Gastroesophageal sphincter (tissue), 4 donors: ENCODE results near the gene ITPRIPL2. TPM values are rescaled to one million over a fixed set of nuclear protein-coding genes. Genes with fewer than 3 reads are reported as not detected.

Experiments
- ATAC-seq: fragments of 150-250 bp; one replicate; pipeline ENCODE4 v1.9.1; 2016; ENCODE audit warnings: mild to moderate bottlenecking, moderate library complexity
- H3K27ac ChIP-seq, 4 donors: fragments of 200-600 bp; sonication (generic) in 3 of 4; 1 replicate in 3 of 4; 2 replicates in 1 of 4; pipeline ENCODE4 v1.5.1; 2016 to 2019
- H3K27me3 ChIP-seq: fragments of 200-600 bp; sonication (generic); one replicate; pipeline ENCODE4 v1.5.1; 2019
- H3K36me3 ChIP-seq, 2 donors: fragments of 200-600 bp; sonication (generic); one replicate each; pipeline ENCODE4 v1.5.1; 2019; ENCODE audit warnings: control low read depth in 1 of 2
- H3K4me1 ChIP-seq, 3 donors: fragments of 200-600 bp; sonication (generic); 1 replicate in 2 of 3; 2 replicates in 1 of 3; pipeline ENCODE4 v1.5.1; 2016 to 2019; ENCODE audit warnings: control low read depth in 2 of 3
- H3K4me3 ChIP-seq, 2 donors: fragments of 200-600 bp; sonication (generic); one replicate each; pipeline ENCODE4 v1.5.1; 2019; ENCODE audit warnings: mild to moderate bottlenecking in 1 of 2, moderate library complexity in 1 of 2
- H3K9me3 ChIP-seq, 3 donors: fragments of 200-600 bp; sonication (generic); one replicate each; pipeline ENCODE4 v1.5.1; 2017 to 2019; ENCODE audit warnings: control low read depth in 2 of 3
- EP300 ChIP-seq: sonication (generic); formaldehyde crosslinking; IDR thresholded peaks from one replicate; pipeline ENCODE4 v1.6.1; 2017; ENCODE audit warnings: antibody characterized with exemption, mild to moderate bottlenecking
- POLR2A ChIP-seq, 2 donors: fragments of 450-650 bp; IDR thresholded peaks; one replicate each; pipeline ENCODE4 v1.6.1; 2017; ENCODE audit warnings: antibody characterized with exemption in 2 of 2, mild to moderate bottlenecking in 2 of 2, moderate library complexity in 1 of 2
- POLR2AphosphoS5 ChIP-seq: sonication (generic); formaldehyde crosslinking; IDR thresholded peaks from one replicate; pipeline ENCODE4 v1.6.1; 2017; ENCODE audit warnings: antibody characterized with exemption
- WGBS, 2 donors: methylation state at CpG; one replicate each; pipeline ENCODE4 v1.1.5; 2018; ENCODE audit warnings: low coverage in 1 of 2; 5-methylcytosine and 5-hydroxymethylcytosine counted together
- total RNA-seq, 4 donors: library from RNA; depleted of rRNA; stranded (reverse); fragments of >200 nt; gene quantifications; one replicate each; pipeline ENCODE4 v1.1.0, GENCODE V29; 2016
- TF ChIP-seq, protein P1 (sequence below), 4 experiments: fragments of 200-600 bp in 2 of 4; fragments of 450-650 bp in 2 of 4; sonication (generic) in 1 of 4; IDR thresholded peaks; one replicate each; pipeline ENCODE4 v1.5.1; 2017 to 2019; ENCODE audit warnings: antibody characterized with exemption in 4 of 4, mild to moderate bottlenecking in 2 of 4, moderate library complexity in 2 of 4

Gene ITPRIPL2
- total RNA-seq, 4 donors from 2014 or later: 53.9 to 115 (median 69.2) TPM

DNA sequence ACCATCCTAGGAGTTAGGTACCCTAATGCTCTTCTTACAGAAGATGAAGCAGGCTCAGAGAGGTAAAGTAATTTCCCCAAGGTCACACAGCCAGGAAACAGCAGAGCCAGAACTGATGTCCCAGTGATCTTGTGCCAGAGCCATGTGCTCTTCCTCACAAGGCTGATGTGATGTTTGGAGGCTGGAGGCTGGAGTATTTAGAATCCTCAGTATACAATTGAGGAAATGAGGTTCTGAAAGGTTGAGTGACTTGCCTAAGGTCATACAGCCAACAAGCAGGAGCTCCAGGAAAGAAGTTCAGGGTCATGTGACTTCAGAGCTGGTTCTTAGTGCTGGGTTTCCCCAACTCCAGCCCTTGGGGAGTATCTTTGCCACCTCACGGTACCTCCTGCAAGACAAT, 18.5 kb downstream of the ITPRIPL2 start:
- 33% methylated on average over 1 of the region's 1 CpG; no CpG with 5 or more reads in 1 of the 2 donors for WGBS, 2 donors
- Histone ChIP-seq H3K27me3 (no peaks in the 10 kb centered on the region), H3K4me1 (peaks cover 0 to 44% (median 27%) of the 10 kb centered on the region in 3 donors), H3K4me3 (no peak overlapping the region), H3K36me3 (no peaks in the 10 kb centered on the region), H3K27ac (peak overlapping the region in 3 of 4 donors; percentile 72 to 75 (median 74)), H3K9me3 (no peaks in the 10 kb centered on the region)
- ATAC-seq: no peak
- TF ChIP-seq POLR2AphosphoS5 (no peak), EP300 (no peak)
- TF ChIP-seq, protein P1, sequence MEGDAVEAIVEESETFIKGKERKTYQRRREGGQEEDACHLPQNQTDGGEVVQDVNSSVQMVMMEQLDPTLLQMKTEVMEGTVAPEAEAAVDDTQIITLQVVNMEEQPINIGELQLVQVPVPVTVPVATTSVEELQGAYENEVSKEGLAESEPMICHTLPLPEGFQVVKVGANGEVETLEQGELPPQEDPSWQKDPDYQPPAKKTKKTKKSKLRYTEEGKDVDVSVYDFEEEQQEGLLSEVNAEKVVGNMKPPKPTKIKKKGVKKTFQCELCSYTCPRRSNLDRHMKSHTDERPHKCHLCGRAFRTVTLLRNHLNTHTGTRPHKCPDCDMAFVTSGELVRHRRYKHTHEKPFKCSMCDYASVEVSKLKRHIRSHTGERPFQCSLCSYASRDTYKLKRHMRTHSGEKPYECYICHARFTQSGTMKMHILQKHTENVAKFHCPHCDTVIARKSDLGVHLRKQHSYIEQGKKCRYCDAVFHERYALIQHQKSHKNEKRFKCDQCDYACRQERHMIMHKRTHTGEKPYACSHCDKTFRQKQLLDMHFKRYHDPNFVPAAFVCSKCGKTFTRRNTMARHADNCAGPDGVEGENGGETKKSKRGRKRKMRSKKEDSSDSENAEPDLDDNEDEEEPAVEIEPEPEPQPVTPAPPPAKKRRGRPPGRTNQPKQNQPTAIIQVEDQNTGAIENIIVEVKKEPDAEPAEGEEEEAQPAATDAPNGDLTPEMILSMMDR (IDR thresholded peaks at IDR 0.05): no peak

DNA sequence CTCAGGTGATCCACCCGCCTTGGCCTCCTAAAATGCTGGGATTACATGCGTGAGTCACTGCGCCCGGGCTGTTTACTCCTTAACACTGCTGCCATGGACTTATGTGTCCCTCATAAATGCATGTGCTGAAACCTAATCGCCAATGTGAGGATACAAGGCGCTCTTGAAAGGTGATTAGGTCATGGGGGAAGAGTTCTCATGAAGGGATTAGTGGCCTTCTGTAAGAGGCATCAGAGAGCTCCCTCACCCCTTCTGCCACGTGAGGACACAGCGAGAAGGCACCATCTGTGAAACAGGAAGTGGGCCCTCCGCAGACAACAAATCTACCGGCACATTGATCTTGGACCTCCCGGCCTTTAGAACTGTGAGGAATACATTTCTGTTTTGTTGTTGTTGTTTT, 19.1 kb downstream of the ITPRIPL2 start:
- Histone ChIP-seq H3K27me3 (no peaks in the 10 kb centered on the region), H3K36me3 (no peaks in the 10 kb centered on the region), H3K27ac (peak overlapping the region in 1 of 4 donors; percentile 75), H3K9me3 (no peaks in the 10 kb centered on the region), H3K4me1 (peaks cover 0 to 50% (median 27%) of the 10 kb centered on the region in 3 donors), H3K4me3 (no peak overlapping the region)
- TF ChIP-seq EP300 (no peak), POLR2A (IDR thresholded peaks at IDR 0.05) (no peak), POLR2AphosphoS5 (no peak)
- TF ChIP-seq, protein P1 (IDR thresholded peaks at IDR 0.05): no peak
- 94 to 96% methylated on average over 9 to 11 of the region's 11 CpGs for WGBS, 2 donors
- no peak for ATAC-seq

DNA sequence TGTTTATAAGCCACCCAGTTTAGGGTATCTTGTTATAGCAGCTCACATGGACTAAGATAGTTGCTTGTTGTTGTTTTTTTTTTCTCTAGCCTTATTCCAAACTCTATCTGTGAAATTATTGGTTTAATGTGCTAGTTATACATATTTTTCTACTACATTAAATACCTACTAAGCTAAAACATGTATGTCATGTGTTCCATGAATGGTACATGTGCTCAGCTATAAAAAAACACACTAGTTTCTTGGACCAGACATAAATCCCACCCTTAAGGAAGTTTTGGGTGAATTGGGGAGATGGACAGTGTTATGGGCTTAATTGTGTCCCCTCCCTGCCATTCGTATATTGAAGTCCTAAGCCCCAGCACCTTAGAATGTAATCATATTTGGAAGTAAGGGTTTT, 19.8 kb downstream of the ITPRIPL2 start:
- H3K36me3 ChIP-seq: no peaks in the 10 kb centered on the region
- H3K9me3 ChIP-seq: no peaks in the 10 kb centered on the region
- 83 to 92% methylated on average over 1 of the region's 1 CpG for WGBS, 2 donors
- H3K4me1 ChIP-seq: peaks cover 0 to 54% (median 27%) of the 10 kb centered on the region in 3 donors
- no peaks in the 10 kb centered on the region for H3K27me3 ChIP-seq
- ATAC-seq: no peak
- H3K4me3 ChIP-seq: no peak overlapping the region
- no peak overlapping the region for H3K27ac ChIP-seq
- TF ChIP-seq POLR2AphosphoS5 (no peak), POLR2A (IDR thresholded peaks at IDR 0.05) (no peak), EP300 (no peak)
- TF ChIP-seq, protein P1 (IDR thresholded peaks at IDR 0.05): no peak

DNA sequence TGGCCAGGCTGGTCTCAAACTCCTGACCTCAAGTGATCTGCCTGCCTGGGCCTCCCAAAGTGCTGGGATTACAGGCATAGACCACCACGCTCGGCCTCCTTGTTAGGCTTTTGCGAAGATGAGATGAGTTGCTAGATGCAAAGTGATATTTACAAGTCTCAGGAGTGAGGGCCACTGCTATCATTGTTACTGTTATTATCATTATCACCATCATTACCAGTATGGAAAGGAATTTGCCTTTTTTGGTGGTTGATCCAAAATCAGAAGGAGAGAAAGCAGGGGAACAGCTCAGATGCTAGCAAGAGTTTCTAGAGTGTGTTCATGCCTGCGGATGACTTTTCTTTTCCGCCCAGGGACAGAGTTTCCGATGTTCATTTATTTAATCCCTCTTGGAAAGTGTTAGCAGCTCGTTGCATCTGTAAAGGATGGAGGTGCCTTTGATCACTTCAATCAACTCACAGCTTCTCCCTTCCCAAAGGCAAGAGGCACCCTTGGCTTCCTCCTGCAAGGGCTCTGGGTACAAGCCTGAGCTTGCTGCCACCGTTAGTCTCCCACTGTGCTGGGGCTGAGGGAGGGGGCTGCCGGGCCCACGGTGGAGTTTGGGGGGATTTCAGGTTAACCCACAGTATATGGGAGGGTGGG, 21.6 kb downstream of the ITPRIPL2 start:
- H3K27ac ChIP-seq: no peak overlapping the region
- no peak for ATAC-seq
- no peak for TF ChIP-seq POLR2A (IDR thresholded peaks at IDR 0.05)
- no peak for TF ChIP-seq POLR2AphosphoS5
- TF ChIP-seq, protein P1 (IDR thresholded peaks at IDR 0.05): no peak
- no peak for TF ChIP-seq EP300
- H3K4me1 ChIP-seq: peaks cover 0 to 57% (median 27%) of the 10 kb centered on the region in 3 donors
- WGBS, 2 donors: 66 to 67% methylated on average over 4 to 8 of the region's 10 CpGs
- no peak overlapping the region for H3K4me3 ChIP-seq
- no peaks in the 10 kb centered on the region for H3K36me3 ChIP-seq
- H3K9me3 ChIP-seq: no peaks in the 10 kb centered on the region
- H3K27me3 ChIP-seq: no peaks in the 10 kb centered on the region

DNA sequence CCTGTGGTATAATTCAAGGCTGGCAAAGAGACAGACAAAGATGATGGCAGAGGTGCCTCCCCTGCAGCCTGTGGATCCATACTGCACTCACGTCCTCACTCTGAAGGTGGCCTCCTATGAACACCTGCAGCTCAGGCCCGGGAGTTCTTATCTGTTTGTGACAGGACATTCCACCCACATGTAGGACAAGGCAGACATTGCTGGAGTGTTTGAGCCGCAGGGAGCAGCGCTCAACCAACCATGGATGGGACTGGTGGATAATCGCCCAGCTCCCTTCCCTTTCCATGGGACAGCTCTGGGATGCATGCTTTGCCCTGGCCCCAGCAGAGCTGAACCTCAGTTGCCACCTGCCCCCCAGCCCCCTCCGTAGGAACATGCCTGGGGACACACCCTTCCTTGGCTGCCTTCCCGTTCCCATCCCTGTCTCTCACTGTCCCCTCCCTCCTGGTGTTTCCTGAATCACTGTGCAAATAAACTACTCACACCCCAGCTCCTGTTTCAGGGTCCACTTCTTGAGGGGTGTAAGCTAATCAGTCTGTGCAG, 22.2 kb downstream of the ITPRIPL2 start:
- Histone ChIP-seq H3K36me3 (no peaks in the 10 kb centered on the region), H3K4me3 (no peak overlapping the region), H3K27ac (no peak overlapping the region), H3K27me3 (no peaks in the 10 kb centered on the region), H3K4me1 (peaks cover 0 to 50% (median 21%) of the 10 kb centered on the region in 3 donors), H3K9me3 (no peaks in the 10 kb centered on the region)
- peak; percentile 39 for ATAC-seq
- 47 to 57% methylated on average over 1 to 6 of the region's 7 CpGs for WGBS, 2 donors
- TF ChIP-seq EP300 (no peak), POLR2AphosphoS5 (no peak), POLR2A (IDR thresholded peaks at IDR 0.05) (no peak)
- TF ChIP-seq, protein P1 (IDR thresholded peaks at IDR 0.05): no peak
